Vagina (tissue), 2 donors: ENCODE data around the gene RGS3.
A peak's percentile ranks its signal among the peaks of the same experiment; 100 is the strongest.

Experiments
- CTCF ChIP-seq, 3 experiments: fragments of 450-650 bp in 2 of 3; fragments of 200-600 bp in 1 of 3; sonication (generic) in 1 of 3; IDR thresholded peaks; one replicate each; pipeline ENCODE4 v1.5.1; 2017 to 2019; ENCODE audit warnings: antibody characterized with exemption in 3 of 3, mild to moderate bottlenecking in 2 of 3, moderate library complexity in 2 of 3
- POLR2AphosphoS5 ChIP-seq, 2 donors: sonication (generic); formaldehyde crosslinking; IDR thresholded peaks; one replicate each; pipeline ENCODE4 v1.9.0; 2017; ENCODE audit warnings: antibody characterized with exemption in 2 of 2, mild to moderate bottlenecking in 2 of 2, low read depth in 1 of 2; ENCODE audit not compliant: insufficient read depth in 1 of 2

GRCh38 chr9:113526841-113527240, 63.3 kb downstream of the RGS3 start:
- TF ChIP-seq CTCF (IDR thresholded peaks at IDR 0.05): no peak
- peak in 1 of 2 donors; percentile 12 for TF ChIP-seq POLR2AphosphoS5 (IDR thresholded peaks at IDR 0.05; ENCODE audit: insufficient read depth in 1 of 2, low read depth in 1 of 2)
